ENCODE results near the gene ACVR1C.
"Not testable (repeated sequence)": the region's sequence is repeated elsewhere in the genome, so short reads cannot be mapped to it uniquely, and the experiment has no call there.

The ACVR1C gene

DNA sequence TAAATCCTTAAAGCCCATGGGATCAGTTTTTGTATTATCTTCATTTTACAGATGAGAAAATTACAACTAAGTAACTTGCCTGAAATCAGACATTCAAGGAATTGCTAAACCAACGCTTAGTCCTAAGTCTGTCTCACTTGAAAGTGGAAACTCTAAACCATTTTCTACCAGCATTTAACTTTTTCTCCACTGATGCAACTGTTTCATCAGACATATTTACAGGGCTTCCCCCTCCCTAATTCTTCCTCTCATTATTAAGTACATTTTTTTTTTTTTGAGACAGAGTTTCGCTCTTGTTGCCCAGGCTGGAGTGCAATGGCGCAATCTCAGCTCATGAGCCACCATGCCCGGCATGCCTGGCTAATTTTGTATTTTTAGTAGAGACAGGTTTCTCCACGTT lies 88.6 kb downstream of the ACVR1C start:
- Histone ChIP-seq H3K9me3 (ENCODE audit: control insufficient read depth in 1 of 2, low read length in 2 of 2) (peaks cover 0 to 3% of the 10 kb centered on the region in 2 donors), H3K27ac (ENCODE audit: low read depth, low read length) (no peak overlapping the region), H3K4me3 (ENCODE audit: low read depth in 1 of 2, low read length in 2 of 2) (no peak overlapping the region), H3K9ac (ENCODE audit: low read depth in 1 of 2, low read length in 2 of 2) (no peak overlapping the region), H3K36me3 (ENCODE audit: control insufficient read depth in 1 of 2, insufficient read depth in 2 of 2, low read length in 2 of 2) (peaks cover 0 to 6% of the 10 kb centered on the region in 2 donors), H3K27me3 (ENCODE audit: control insufficient read depth in 1 of 2, insufficient read depth in 2 of 2, low read length in 2 of 2) (no peaks in the 10 kb centered on the region), H3K4me1 (ENCODE audit: control insufficient read depth in 1 of 2, insufficient read depth in 2 of 2, low read length in 2 of 2) (no peaks in the 10 kb centered on the region)

DNA sequence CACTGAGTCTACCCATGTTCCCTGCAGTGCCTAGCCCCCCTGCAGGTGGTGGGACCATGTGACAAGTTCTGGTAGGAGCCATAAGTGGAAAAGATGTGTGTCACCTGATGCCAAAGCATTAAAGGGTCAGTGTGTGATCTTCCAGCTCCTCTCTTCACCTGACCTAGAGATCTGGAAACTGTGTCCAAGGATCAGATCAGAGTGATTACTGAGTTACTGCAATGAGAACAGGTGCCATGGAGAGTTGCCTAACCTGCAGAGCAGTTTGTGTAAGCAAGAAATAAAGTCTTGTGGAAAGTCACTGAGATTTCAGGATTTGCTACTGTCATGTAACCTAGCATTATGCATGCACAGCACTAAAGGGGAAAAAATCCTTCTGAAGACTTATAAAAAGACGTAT lies 90.6 kb downstream of the ACVR1C start:
- no peaks in the 10 kb centered on the region for H3K4me1 ChIP-seq (ENCODE audit: control insufficient read depth in 1 of 2, insufficient read depth in 2 of 2, low read length in 2 of 2)
- H3K36me3 ChIP-seq (ENCODE audit: control insufficient read depth in 1 of 2, insufficient read depth in 2 of 2, low read length in 2 of 2) = peaks cover 0 to 6% of the 10 kb centered on the region in 2 donors
- peaks cover 0 to 3% of the 10 kb centered on the region in 2 donors for H3K9me3 ChIP-seq (ENCODE audit: control insufficient read depth in 1 of 2, low read length in 2 of 2)
- no peaks in the 10 kb centered on the region for H3K27me3 ChIP-seq (ENCODE audit: control insufficient read depth in 1 of 2, insufficient read depth in 2 of 2, low read length in 2 of 2)
- H3K27ac ChIP-seq (ENCODE audit: low read depth, low read length) = no peak overlapping the region
- no peak overlapping the region for H3K9ac ChIP-seq (ENCODE audit: low read depth in 1 of 2, low read length in 2 of 2)
- H3K4me3 ChIP-seq (ENCODE audit: low read depth in 1 of 2, low read length in 2 of 2) = no peak overlapping the region

- Histone ChIP-seq H3K9me3 (ENCODE audit: control insufficient read depth in 1 of 2, low read length in 2 of 2) (peaks cover 0 to 3% of the 10 kb centered on the region in 2 donors), H3K4me3 (ENCODE audit: low read depth in 1 of 2, low read length in 2 of 2) (no peak overlapping the region), H3K27ac (ENCODE audit: low read depth, low read length) (no peak overlapping the region), H3K36me3 (ENCODE audit: control insufficient read depth in 1 of 2, insufficient read depth in 2 of 2, low read length in 2 of 2) (peaks cover 0 to 6% of the 10 kb centered on the region in 2 donors), H3K4me1 (ENCODE audit: control insufficient read depth in 1 of 2, insufficient read depth in 2 of 2, low read length in 2 of 2) (no peaks in the 10 kb centered on the region), H3K27me3 (ENCODE audit: control insufficient read depth in 1 of 2, insufficient read depth in 2 of 2, low read length in 2 of 2) (no peaks in the 10 kb centered on the region), H3K9ac (ENCODE audit: low read depth in 1 of 2, low read length in 2 of 2) (no peak overlapping the region)
These were observed 91.8 kb downstream of the ACVR1C start for GRCh38 chr2:157536815-157537214.

GRCh38 chr2:157528963-157529751 lies 99.5 kb downstream of the ACVR1C start:
- H3K4me3 ChIP-seq (ENCODE audit: low read depth in 1 of 2, low read length in 2 of 2) = no peak overlapping the region
- no peaks in the 10 kb centered on the region for H3K36me3 ChIP-seq (ENCODE audit: control insufficient read depth in 1 of 2, insufficient read depth in 2 of 2, low read length in 2 of 2)
- no peaks in the 10 kb centered on the region for H3K27me3 ChIP-seq (ENCODE audit: control insufficient read depth in 1 of 2, insufficient read depth in 2 of 2, low read length in 2 of 2)
- H3K27ac ChIP-seq (ENCODE audit: low read depth, low read length) = no peak overlapping the region
- no peak overlapping the region for H3K9ac ChIP-seq (ENCODE audit: low read depth in 1 of 2, low read length in 2 of 2)
- no peaks in the 10 kb centered on the region for H3K4me1 ChIP-seq (ENCODE audit: control insufficient read depth in 1 of 2, insufficient read depth in 2 of 2, low read length in 2 of 2)
- H3K9me3 ChIP-seq (ENCODE audit: control insufficient read depth in 1 of 2, low read length in 2 of 2) = no peaks in the 10 kb centered on the region

DNA sequence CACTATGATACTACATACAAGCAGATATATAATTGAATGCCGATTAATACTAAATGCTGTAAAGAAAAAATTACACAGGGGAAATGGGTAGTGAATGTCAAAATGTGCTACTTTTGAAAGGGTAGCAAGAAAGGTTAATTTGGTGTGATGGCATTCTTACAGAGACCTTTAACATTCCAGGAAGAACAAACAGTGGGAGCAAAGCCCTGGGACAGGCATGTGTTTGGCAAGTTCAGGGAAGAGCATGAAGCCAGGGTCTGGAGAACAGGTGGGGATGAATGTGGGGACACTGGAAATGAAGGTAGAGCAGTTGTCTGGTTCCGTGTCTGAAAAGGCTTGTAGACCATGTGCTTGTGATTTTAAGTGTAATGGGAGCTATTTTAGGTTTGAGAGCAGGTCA lies 102.6 kb downstream of the ACVR1C start:
- Histone ChIP-seq H3K9ac (ENCODE audit: low read depth in 1 of 2, low read length in 2 of 2) (no peak overlapping the region), H3K4me3 (ENCODE audit: low read depth in 1 of 2, low read length in 2 of 2) (no peak overlapping the region), H3K27me3 (ENCODE audit: control insufficient read depth in 1 of 2, insufficient read depth in 2 of 2, low read length in 2 of 2) (no peaks in the 10 kb centered on the region), H3K4me1 (ENCODE audit: control insufficient read depth in 1 of 2, insufficient read depth in 2 of 2, low read length in 2 of 2) (no peaks in the 10 kb centered on the region), H3K9me3 (ENCODE audit: control insufficient read depth in 1 of 2, low read length in 2 of 2) (no peaks in the 10 kb centered on the region), H3K36me3 (ENCODE audit: control insufficient read depth in 1 of 2, insufficient read depth in 2 of 2, low read length in 2 of 2) (no peaks in the 10 kb centered on the region), H3K27ac (ENCODE audit: low read depth, low read length) (no peak overlapping the region)

- Histone ChIP-seq H3K9me3 (ENCODE audit: control insufficient read depth in 1 of 2, low read length in 2 of 2) (no peaks in the 10 kb centered on the region), H3K36me3 (ENCODE audit: control insufficient read depth in 1 of 2, insufficient read depth in 2 of 2, low read length in 2 of 2) (no peaks in the 10 kb centered on the region), H3K27me3 (ENCODE audit: control insufficient read depth in 1 of 2, insufficient read depth in 2 of 2, low read length in 2 of 2) (no peaks in the 10 kb centered on the region), H3K27ac (ENCODE audit: low read depth, low read length) (no peak overlapping the region), H3K4me1 (ENCODE audit: control insufficient read depth in 1 of 2, insufficient read depth in 2 of 2, low read length in 2 of 2) (no peaks in the 10 kb centered on the region), H3K9ac (ENCODE audit: low read depth in 1 of 2, low read length in 2 of 2) (no peak overlapping the region), H3K4me3 (ENCODE audit: low read depth in 1 of 2, low read length in 2 of 2) (no peak overlapping the region)
These were observed 105.1 kb downstream of the ACVR1C start for GRCh38 chr2:157523270-157524247.

- H3K4me3 ChIP-seq (ENCODE audit: low read depth in 1 of 2, low read length in 2 of 2); H3K9me3 ChIP-seq (ENCODE audit: control insufficient read depth in 1 of 2, low read length in 2 of 2); H3K27me3 ChIP-seq (ENCODE audit: control insufficient read depth in 1 of 2, insufficient read depth in 2 of 2, low read length in 2 of 2); H3K9ac ChIP-seq (ENCODE audit: low read depth in 1 of 2, low read length in 2 of 2); H3K36me3 ChIP-seq (ENCODE audit: control insufficient read depth in 1 of 2, insufficient read depth in 2 of 2, low read length in 2 of 2); H3K27ac ChIP-seq (ENCODE audit: low read depth, low read length); H3K4me1 ChIP-seq (ENCODE audit: control insufficient read depth in 1 of 2, insufficient read depth in 2 of 2, low read length in 2 of 2): not testable (repeated sequence)
These were observed 113.7 kb downstream of the ACVR1C start for GRCh38 chr2:157514966-157515365.

DNA sequence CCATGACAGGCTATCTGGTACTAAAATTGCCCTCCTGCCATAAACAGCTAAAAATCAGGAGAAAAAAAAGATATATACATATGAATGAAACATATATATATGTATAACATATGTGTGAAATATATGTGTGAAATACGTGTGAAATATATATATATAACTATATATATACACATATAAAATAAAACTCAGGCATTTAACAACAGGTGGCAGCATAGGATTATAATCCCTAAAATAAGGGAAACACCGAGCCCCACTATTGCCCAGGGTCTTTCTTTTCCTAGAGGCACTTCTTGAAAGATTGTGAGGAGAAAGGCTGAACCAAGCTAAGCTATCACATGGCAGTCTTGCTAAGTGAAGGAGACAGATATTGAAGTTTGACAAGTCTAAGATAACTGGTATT lies 118.9 kb downstream of the ACVR1C start:
- Histone ChIP-seq H3K9me3 (ENCODE audit: control insufficient read depth in 1 of 2, low read length in 2 of 2) (no peaks in the 10 kb centered on the region), H3K4me3 (ENCODE audit: low read depth in 1 of 2, low read length in 2 of 2) (no peak overlapping the region), H3K27me3 (ENCODE audit: control insufficient read depth in 1 of 2, insufficient read depth in 2 of 2, low read length in 2 of 2) (no peaks in the 10 kb centered on the region), H3K9ac (ENCODE audit: low read depth in 1 of 2, low read length in 2 of 2) (no peak overlapping the region), H3K36me3 (ENCODE audit: control insufficient read depth in 1 of 2, insufficient read depth in 2 of 2, low read length in 2 of 2) (no peaks in the 10 kb centered on the region), H3K4me1 (ENCODE audit: control insufficient read depth in 1 of 2, insufficient read depth in 2 of 2, low read length in 2 of 2) (no peaks in the 10 kb centered on the region), H3K27ac (ENCODE audit: low read depth, low read length) (no peak overlapping the region)

DNA sequence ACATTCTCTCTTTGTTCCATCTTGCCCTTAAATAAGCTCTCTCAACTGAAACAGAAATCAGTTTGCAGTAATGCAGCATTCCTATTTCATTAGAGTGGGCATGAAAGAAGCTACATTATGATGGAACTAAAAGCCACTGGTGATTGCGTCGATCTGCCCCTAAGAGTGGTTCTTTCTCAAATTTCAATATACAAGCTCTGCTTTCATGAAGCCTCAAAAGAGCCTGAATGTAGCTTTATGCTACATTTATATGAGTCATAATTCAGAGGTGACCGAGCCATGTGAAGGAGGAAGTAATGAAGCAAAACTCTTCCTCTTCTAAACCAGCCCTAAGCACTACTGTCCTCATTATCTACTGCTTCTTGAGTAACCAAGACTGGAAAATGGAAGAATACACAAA lies 120.0 kb downstream of the ACVR1C start:
- H3K27me3 ChIP-seq (ENCODE audit: control insufficient read depth in 1 of 2, insufficient read depth in 2 of 2, low read length in 2 of 2) = no peaks in the 10 kb centered on the region
- H3K36me3 ChIP-seq (ENCODE audit: control insufficient read depth in 1 of 2, insufficient read depth in 2 of 2, low read length in 2 of 2) = no peaks in the 10 kb centered on the region
- H3K9ac ChIP-seq (ENCODE audit: low read depth in 1 of 2, low read length in 2 of 2) = no peak overlapping the region
- H3K4me3 ChIP-seq (ENCODE audit: low read depth in 1 of 2, low read length in 2 of 2) = no peak overlapping the region
- H3K4me1 ChIP-seq (ENCODE audit: control insufficient read depth in 1 of 2, insufficient read depth in 2 of 2, low read length in 2 of 2) = no peaks in the 10 kb centered on the region
- no peak overlapping the region for H3K27ac ChIP-seq (ENCODE audit: low read depth, low read length)
- H3K9me3 ChIP-seq (ENCODE audit: control insufficient read depth in 1 of 2, low read length in 2 of 2) = no peaks in the 10 kb centered on the region

GRCh38 chr2:157506586-157506985 lies 122.1 kb downstream of the ACVR1C start:
- Histone ChIP-seq H3K36me3 (ENCODE audit: control insufficient read depth in 1 of 2, insufficient read depth in 2 of 2, low read length in 2 of 2) (no peaks in the 10 kb centered on the region), H3K4me1 (ENCODE audit: control insufficient read depth in 1 of 2, insufficient read depth in 2 of 2, low read length in 2 of 2) (no peaks in the 10 kb centered on the region), H3K9ac (ENCODE audit: low read depth in 1 of 2, low read length in 2 of 2) (no peak overlapping the region), H3K27me3 (ENCODE audit: control insufficient read depth in 1 of 2, insufficient read depth in 2 of 2, low read length in 2 of 2) (no peaks in the 10 kb centered on the region), H3K27ac (ENCODE audit: low read depth, low read length) (no peak overlapping the region), H3K9me3 (ENCODE audit: control insufficient read depth in 1 of 2, low read length in 2 of 2) (no peaks in the 10 kb centered on the region), H3K4me3 (ENCODE audit: low read depth in 1 of 2, low read length in 2 of 2) (no peak overlapping the region)
